Fibroblast of lung (primary cell): ENCODE data around the gene POLR3G. TPM values are rescaled to one million over a fixed set of nuclear protein-coding genes. Genes with fewer than 3 reads are reported as not detected.
A peak's percentile ranks its signal among the peaks of the same experiment; 100 is the strongest.

ENCODE experiments used
- DNase-seq, 2 donors: peaks; one replicate each; pipeline versions ENCODE4 v3.0.0 to v3.0.0-alpha.2; 2010; ENCODE audit warnings: low read depth in 2 of 2
- H2AFZ ChIP-seq: 2 replicates; pipeline ENCODE4 v1.5.1; 2012; ENCODE audit warnings: low read length, control low read depth, inconsistent platforms
- H3K27ac ChIP-seq: 2 replicates; pipeline ENCODE4 v1.5.1; 2011; ENCODE audit warnings: low read length, control low read depth; ENCODE audit not compliant: insufficient read depth
- H3K27me3 ChIP-seq: 2 replicates; pipeline ENCODE4 v1.5.1; 2011; ENCODE audit warnings: mild to moderate bottlenecking, low read length; ENCODE audit not compliant: control insufficient read depth, insufficient read depth
- H3K36me3 ChIP-seq: 2 replicates; pipeline ENCODE4 v1.5.1; 2011; ENCODE audit warnings: low read length; ENCODE audit not compliant: control insufficient read depth, insufficient read depth
- H3K4me1 ChIP-seq: 2 replicates; pipeline ENCODE4 v1.5.1; 2011; ENCODE audit warnings: low read length; ENCODE audit not compliant: control insufficient read depth, insufficient read depth; ENCODE audit errors: extremely low read depth
- H3K4me2 ChIP-seq: 2 replicates; pipeline ENCODE4 v1.5.1; 2011; ENCODE audit warnings: low read length, control low read depth; ENCODE audit not compliant: insufficient read depth; ENCODE audit errors: extremely low read depth
- H3K4me3 ChIP-seq, 4 experiments: fragments of 200-600 bp in 1 of 4; sonication (generic) in 1 of 4; replicated peaks in 1 of 4; 2 replicates each; pipeline ENCODE4 v1.5.1; 2011 to 2016; ENCODE audit warnings: low read length in 4 of 4, low read depth in 3 of 4, mild to moderate bottlenecking in 3 of 4, control low read depth in 2 of 4, inconsistent platforms in 1 of 4, mixed read lengths in 1 of 4; ENCODE audit not compliant: insufficient read depth in 1 of 4; ENCODE audit errors: control extremely low read depth in 1 of 4
- H3K79me2 ChIP-seq: 2 replicates; pipeline ENCODE4 v1.5.1; 2012; ENCODE audit warnings: mild to moderate bottlenecking, low read length, inconsistent platforms; ENCODE audit not compliant: control insufficient read depth, insufficient read depth
- H3K9ac ChIP-seq: 2 replicates; pipeline ENCODE4 v1.5.1; 2011; ENCODE audit warnings: mild to moderate bottlenecking, low read length, control low read depth; ENCODE audit not compliant: insufficient read depth
- H3K9me3 ChIP-seq: 2 replicates; pipeline ENCODE4 v1.5.1; 2012; ENCODE audit warnings: low read depth, low read length; ENCODE audit not compliant: control insufficient read depth, insufficient read depth
- H4K20me1 ChIP-seq: 2 replicates; pipeline ENCODE4 v1.5.1; 2011; ENCODE audit warnings: low read length; ENCODE audit not compliant: control insufficient read depth, insufficient read depth; ENCODE audit errors: extremely low read depth
- CTCF ChIP-seq, 2 donors: IDR thresholded peaks in 1 of 2; conservative IDR thresholded peaks in 1 of 2; 1 replicate in 1 of 2; 2 replicates in 1 of 2; pipeline ENCODE4 v1.5.1; 2011 to 2012; ENCODE audit warnings: low read length in 2 of 2, control low read depth in 1 of 2, inconsistent platforms in 1 of 2, low read depth in 1 of 2, mild to moderate bottlenecking in 1 of 2
- EZH2 ChIP-seq: IDR thresholded peaks from 2 replicates; pipeline ENCODE4 v1.5.1; 2012; ENCODE audit warnings: low read length, control low read depth, mild to moderate bottlenecking; ENCODE audit errors: missing control alignments
- polyA plus RNA-seq, 2 donors: library from polyadenylated mRNA; depleted of rRNA in 1 of 2; stranded (reverse) in 1 of 2; unstranded in 1 of 2; fragments of >200 nt; gene quantifications; 2 replicates each; pipeline ENCODE4 v1.2.1, GENCODE V29; 2011 to 2012; ENCODE audit warnings: missing spikeins in 1 of 2
- total RNA-seq: library from RNA; depleted of rRNA; stranded (reverse); fragments of >200 nt; gene quantifications from 2 replicates; pipeline ENCODE4 v1.2.1, GENCODE V29; 2014

The POLR3G gene
- total and polyA plus RNA-seq, 2 donors (not counting 1 experiment from before 2014, with no cell fraction given), result 5.6 to 9.1 TPM

GRCh38 chr5:90494043-90494442 lies 19.4 kb downstream of the POLR3G start:
- H3K79me2 ChIP-seq, result no peaks in the 10 kb centered on the region
- no peaks in the 10 kb centered on the region for H4K20me1 ChIP-seq
- TF ChIP-seq CTCF (conservative IDR thresholded peaks at IDR 0.05 in 1 of 2, IDR thresholded peaks at IDR 0.05 in 1 of 2; ENCODE audit: low read depth in 1 of 2, low read length in 2 of 2), result no peak
- TF ChIP-seq EZH2, result no peak
- H3K27ac ChIP-seq, result no peak overlapping the region
- no peak overlapping the region for H2AFZ ChIP-seq
- no peak overlapping the region for H3K4me3 ChIP-seq
- no peak overlapping the region for H3K9ac ChIP-seq
- no peaks in the 10 kb centered on the region for H3K27me3 ChIP-seq
- no peaks in the 10 kb centered on the region for H3K36me3 ChIP-seq
- no peak for DNase-seq
- no peaks in the 10 kb centered on the region for H3K4me1 ChIP-seq
- no peak overlapping the region for H3K4me2 ChIP-seq
- H3K9me3 ChIP-seq, result no peaks in the 10 kb centered on the region

GRCh38 chr5:90495146-90495545 lies 20.5 kb downstream of the POLR3G start:
- DNase-seq, result no peak
- no peak overlapping the region for H3K27ac ChIP-seq
- no peaks in the 10 kb centered on the region for H4K20me1 ChIP-seq
- no peak overlapping the region for H3K4me3 ChIP-seq
- H3K9me3 ChIP-seq, result no peaks in the 10 kb centered on the region
- no peak overlapping the region for H3K9ac ChIP-seq
- H3K27me3 ChIP-seq, result no peaks in the 10 kb centered on the region
- TF ChIP-seq CTCF (conservative IDR thresholded peaks at IDR 0.05 in 1 of 2, IDR thresholded peaks at IDR 0.05 in 1 of 2; ENCODE audit: low read depth in 1 of 2, low read length in 2 of 2), result no peak
- no peak for TF ChIP-seq EZH2
- H3K36me3 ChIP-seq, result no peaks in the 10 kb centered on the region
- no peak overlapping the region for H2AFZ ChIP-seq
- H3K4me2 ChIP-seq, result no peak overlapping the region
- no peaks in the 10 kb centered on the region for H3K79me2 ChIP-seq
- no peaks in the 10 kb centered on the region for H3K4me1 ChIP-seq

- Histone ChIP-seq H3K36me3 (no peaks in the 10 kb centered on the region), H3K9ac (no peak overlapping the region), H3K4me3 (no peak overlapping the region), H4K20me1 (no peaks in the 10 kb centered on the region), H3K27me3 (no peaks in the 10 kb centered on the region), H3K4me1 (no peaks in the 10 kb centered on the region), H3K9me3 (no peaks in the 10 kb centered on the region), H3K79me2 (no peaks in the 10 kb centered on the region), H3K27ac (no peak overlapping the region), H3K4me2 (no peak overlapping the region), H2AFZ (no peak overlapping the region)
- TF ChIP-seq EZH2 (no peak), CTCF (conservative IDR thresholded peaks at IDR 0.05 in 1 of 2, IDR thresholded peaks at IDR 0.05 in 1 of 2; ENCODE audit: low read depth in 1 of 2, low read length in 2 of 2) (no peak)
- peak in 1 of 2 donors; percentile 30 for DNase-seq
Measured at GRCh38 chr5:90503596-90503995, 28.9 kb downstream of the POLR3G start.
